IPS DF 6.9 (cell line): ENCODE results near the gene HACD2.
"Not testable (repeated sequence)": the region's sequence is repeated elsewhere in the genome, so short reads cannot be mapped to it uniquely, and the experiment has no call there.

Experiments used
- DNase-seq: peaks from one replicate; pipeline ENCODE4 v3.0.0-alpha.2; 2013; ENCODE audit warnings: low read depth, low spot score
- H3K27ac ChIP-seq: one replicate; pipeline ENCODE4 v1.5.1; 2013; ENCODE audit warnings: low read length, control low read depth
- H3K27me3 ChIP-seq: 2 replicates; pipeline ENCODE4 v1.6.1; 2013; ENCODE audit warnings: mild to moderate bottlenecking, low read length; ENCODE audit not compliant: control insufficient read depth, insufficient read depth
- H3K36me3 ChIP-seq: 2 replicates; pipeline ENCODE4 v1.6.1; 2013; ENCODE audit warnings: low read length; ENCODE audit not compliant: control insufficient read depth, insufficient read depth
- H3K4me1 ChIP-seq: 2 replicates; pipeline ENCODE4 v1.6.1; 2013; ENCODE audit warnings: low read length; ENCODE audit not compliant: control insufficient read depth, insufficient read depth
- H3K4me3 ChIP-seq: 2 replicates; pipeline ENCODE4 v1.5.1; 2013; ENCODE audit warnings: mild to moderate bottlenecking, low read length
- H3K9me3 ChIP-seq: 2 replicates; pipeline ENCODE4 v1.6.1; 2013; ENCODE audit warnings: low read length, inconsistent platforms; ENCODE audit not compliant: control insufficient read depth, insufficient read depth
- WGBS: extraction: QIAGEN DNeasy Blood & Tissue Kit; methylation state at CpG from one replicate; pipeline ENCODE4 v1.1.7; 2013; ENCODE audit warnings: mixed read lengths, missing lambda C conversion rate; ENCODE audit not compliant: insufficient read length, insufficient coverage; 5-methylcytosine and 5-hydroxymethylcytosine counted together

HACD2 gene

DNA sequence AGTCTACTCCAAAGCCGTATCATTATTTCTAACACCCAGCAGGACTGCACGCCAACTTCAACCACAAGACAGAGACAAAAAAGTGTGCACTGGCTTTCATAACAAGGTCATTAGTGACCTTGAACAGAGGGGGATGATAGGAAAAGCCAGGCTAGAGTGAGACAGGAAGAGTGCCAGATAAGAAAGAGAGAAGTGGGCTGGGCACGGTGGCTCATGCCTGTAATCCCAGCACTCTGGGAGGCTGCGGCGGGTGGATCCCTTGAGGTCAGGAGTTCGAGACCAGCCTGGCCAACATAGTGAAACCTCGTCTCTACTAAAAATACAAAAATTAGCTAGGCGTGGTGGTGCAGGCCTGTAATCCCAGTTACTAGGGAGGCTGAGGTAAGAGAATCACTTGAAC, 97.8 kb downstream of the HACD2 start:
- WGBS: no CpG with 5 or more reads among the region's 8 CpGs
- not testable (repeated sequence) for H3K36me3 ChIP-seq, H3K27ac ChIP-seq, DNase-seq, H3K4me3 ChIP-seq, H3K4me1 ChIP-seq, H3K9me3 ChIP-seq, H3K27me3 ChIP-seq

DNA sequence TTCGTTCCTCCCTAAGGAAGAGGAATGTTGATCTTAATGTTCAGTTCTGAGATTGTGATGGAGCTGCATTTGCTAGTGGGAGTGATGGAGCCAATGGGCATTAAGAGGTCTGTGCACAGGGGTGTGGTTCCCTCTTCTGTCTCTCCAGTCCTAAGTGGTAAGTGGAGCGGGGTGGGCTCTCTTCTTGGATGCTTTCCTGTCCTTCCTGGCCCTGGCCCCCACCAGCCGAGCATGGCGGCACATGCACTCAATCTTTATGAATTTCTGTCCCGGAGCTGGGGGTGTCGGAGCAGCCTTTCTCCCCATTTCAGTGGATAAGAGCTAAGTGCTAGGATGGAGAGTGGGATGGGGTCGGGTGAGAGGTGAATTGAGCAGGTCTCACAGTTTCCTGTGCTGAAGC, 98.4 kb downstream of the HACD2 start:
- Histone ChIP-seq H3K4me3 (no peak overlapping the region), H3K27ac (no peak overlapping the region), H3K9me3 (no peaks in the 10 kb centered on the region), H3K27me3 (no peaks in the 10 kb centered on the region), H3K36me3 (no peaks in the 10 kb centered on the region), H3K4me1 (no peaks in the 10 kb centered on the region)
- WGBS: no CpG with 5 or more reads among the region's 7 CpGs
- no peak for DNase-seq

DNA sequence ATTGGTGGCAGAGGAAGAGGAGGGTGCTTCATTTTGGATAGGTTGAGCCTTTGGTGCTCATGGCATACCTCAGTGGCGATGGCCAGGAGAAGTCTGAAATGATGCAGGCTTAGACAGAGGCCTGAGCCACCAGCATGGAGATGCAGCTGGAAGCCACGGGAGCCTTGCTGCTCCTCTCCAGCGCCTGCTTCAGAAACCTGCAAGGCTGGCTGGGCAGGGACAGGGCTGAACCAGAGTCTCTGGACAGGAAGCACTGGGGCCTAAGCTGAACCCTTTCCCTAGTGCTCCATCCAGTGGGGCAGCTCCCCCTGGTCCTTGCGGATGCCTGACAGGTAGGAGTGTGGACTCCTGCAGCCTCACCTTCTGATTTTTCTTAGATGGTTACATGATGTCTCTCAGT, 99.3 kb downstream of the HACD2 start:
- no peaks in the 10 kb centered on the region for H3K27me3 ChIP-seq
- no peaks in the 10 kb centered on the region for H3K36me3 ChIP-seq
- no peak overlapping the region for H3K27ac ChIP-seq
- no CpG with 5 or more reads among the region's 4 CpGs for WGBS
- no peaks in the 10 kb centered on the region for H3K9me3 ChIP-seq
- no peaks in the 10 kb centered on the region for H3K4me1 ChIP-seq
- DNase-seq: no peak
- H3K4me3 ChIP-seq: no peak overlapping the region

DNA sequence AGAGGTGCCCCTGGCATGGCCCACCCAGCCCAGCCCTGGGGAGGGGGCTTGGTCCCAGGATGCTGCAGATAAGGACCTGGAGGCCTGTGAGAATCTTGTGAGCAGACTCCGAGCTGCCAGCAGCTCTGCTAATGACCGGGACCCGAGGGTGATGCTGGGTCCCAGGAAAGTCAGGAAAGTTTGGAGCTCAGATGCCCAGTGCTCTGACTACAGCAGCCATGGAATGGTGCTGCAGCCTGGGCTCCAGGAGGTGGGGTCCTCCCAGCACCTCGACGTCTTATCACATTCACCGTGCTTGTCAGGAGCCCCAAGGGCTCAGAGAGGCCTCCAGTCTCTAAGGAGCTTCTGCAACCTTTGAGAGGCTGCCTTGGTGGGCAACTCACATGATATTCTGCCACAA, 101.7 kb downstream of the HACD2 start:
- H3K4me1 ChIP-seq: no peaks in the 10 kb centered on the region
- WGBS: no CpG with 5 or more reads among the region's 6 CpGs

DNA sequence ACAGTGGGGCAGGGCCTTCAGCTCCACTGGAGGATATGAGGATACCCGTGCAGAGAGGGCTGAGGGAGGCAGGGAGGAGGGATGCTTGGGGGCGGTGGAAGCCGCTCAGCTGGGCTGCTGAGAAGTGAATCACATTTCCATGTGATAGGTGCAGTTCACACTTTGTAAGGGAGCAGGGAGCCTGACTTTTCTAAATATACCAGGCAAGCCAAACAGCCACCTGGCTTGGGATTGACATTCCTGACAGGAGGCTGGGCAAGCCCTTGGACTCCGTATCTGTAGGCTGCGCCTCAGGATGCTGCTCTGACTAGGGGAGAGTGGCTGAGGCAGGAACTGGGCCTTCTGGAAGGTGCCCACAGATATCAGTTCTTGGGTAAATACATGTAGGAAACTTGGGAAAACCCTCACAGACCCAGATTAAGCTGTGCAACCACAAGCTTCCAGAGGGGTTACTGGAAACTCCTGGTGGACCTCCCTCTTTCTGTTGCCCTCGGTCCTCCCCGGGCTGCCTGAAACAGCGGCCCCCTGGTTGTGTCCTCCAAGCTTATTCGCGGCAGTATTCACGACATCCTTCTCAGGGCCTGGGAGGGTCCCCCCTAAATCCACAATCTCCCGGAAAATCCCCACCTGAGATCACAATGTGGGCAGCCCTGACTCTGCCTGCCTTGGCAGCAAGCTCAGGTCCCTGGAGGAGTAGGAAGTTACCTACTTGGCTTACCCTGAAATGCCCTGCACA, 103.0 kb downstream of the HACD2 start:
- no peak overlapping the region for H3K27ac ChIP-seq
- H3K36me3 ChIP-seq: no peaks in the 10 kb centered on the region
- H3K4me3 ChIP-seq: no peak overlapping the region
- no peaks in the 10 kb centered on the region for H3K9me3 ChIP-seq
- no CpG with 5 or more reads among the region's 12 CpGs for WGBS
- H3K4me1 ChIP-seq: no peaks in the 10 kb centered on the region
- DNase-seq: no peak
- H3K27me3 ChIP-seq: no peaks in the 10 kb centered on the region

More for the DNA sequence above, 101.7 kb downstream of the HACD2 start:
- H3K4me3 ChIP-seq: no peak overlapping the region
- H3K9me3 ChIP-seq: no peaks in the 10 kb centered on the region
- DNase-seq: no peak
- no peak overlapping the region for H3K27ac ChIP-seq
- H3K36me3 ChIP-seq: no peaks in the 10 kb centered on the region
- H3K27me3 ChIP-seq: no peaks in the 10 kb centered on the region

DNA sequence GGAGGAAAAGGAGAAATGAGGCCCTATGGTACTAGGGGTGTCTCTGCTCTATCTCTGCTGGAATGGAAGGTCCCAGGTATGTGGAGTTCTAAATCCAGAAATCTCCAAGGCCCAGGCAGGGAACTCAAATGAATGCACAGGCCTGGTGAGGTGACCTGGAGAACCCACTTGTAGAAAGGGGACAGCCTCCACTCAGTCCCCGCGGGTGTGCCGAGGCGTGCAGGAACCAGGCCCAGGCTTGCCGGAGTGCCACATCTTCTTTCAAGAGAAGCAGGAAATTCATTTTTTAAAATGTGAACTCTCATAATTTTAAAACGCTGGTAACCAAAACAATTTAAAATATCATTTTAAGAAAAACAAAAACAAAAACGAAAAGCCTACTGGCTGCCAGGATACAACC, 103.8 kb downstream of the HACD2 start:
- no CpG with 5 or more reads among the region's 7 CpGs for WGBS
- Histone ChIP-seq H3K27ac (no peak overlapping the region), H3K4me1 (no peaks in the 10 kb centered on the region), H3K36me3 (no peaks in the 10 kb centered on the region), H3K9me3 (no peaks in the 10 kb centered on the region), H3K27me3 (no peaks in the 10 kb centered on the region), H3K4me3 (no peak overlapping the region)
- DNase-seq: no peak

DNA sequence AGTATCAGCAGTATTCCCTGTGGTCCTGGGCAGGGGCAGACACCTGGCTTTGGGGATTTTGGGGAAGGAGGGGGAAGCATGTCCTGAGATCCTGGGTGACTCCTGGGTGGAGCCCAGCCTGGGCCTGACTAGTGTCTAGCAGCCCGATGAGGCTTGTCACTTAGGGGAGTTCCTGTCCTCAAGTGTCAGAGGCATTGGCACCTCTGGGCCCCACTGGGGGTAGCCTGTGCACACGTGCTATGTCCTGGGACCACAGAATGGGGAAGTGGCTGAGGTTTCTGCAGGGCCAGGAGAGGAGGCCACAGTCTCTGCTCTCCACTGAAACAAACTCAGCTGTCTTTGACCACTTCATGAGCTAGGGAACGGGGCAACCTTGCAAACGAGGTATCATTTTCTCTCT, 104.4 kb downstream of the HACD2 start:
- no peaks in the 10 kb centered on the region for H3K36me3 ChIP-seq
- no peak overlapping the region for H3K27ac ChIP-seq
- DNase-seq: no peak
- no peaks in the 10 kb centered on the region for H3K27me3 ChIP-seq
- H3K4me1 ChIP-seq: no peaks in the 10 kb centered on the region
- no peak overlapping the region for H3K4me3 ChIP-seq
- H3K9me3 ChIP-seq: no peaks in the 10 kb centered on the region
- no CpG with 5 or more reads among the region's 4 CpGs for WGBS

DNA sequence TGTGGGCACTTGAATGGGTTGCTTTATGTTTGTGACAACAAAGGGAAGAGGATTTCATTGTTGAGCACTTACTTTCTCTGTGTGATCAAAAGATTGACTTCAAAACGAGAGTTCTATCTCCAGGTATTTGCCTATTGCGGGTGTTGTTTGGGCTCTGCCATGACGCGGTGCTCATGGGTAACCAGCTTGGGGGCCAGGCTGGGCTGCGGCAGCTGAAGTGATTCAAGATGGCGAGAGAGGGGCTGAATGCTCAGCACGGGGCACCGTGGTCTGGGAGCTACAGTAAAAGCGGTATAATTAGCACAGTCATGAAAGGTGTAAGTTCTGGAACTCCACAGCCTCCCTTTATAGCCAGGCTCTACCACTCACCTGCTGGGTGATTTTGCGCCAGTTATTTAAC, 105.0 kb downstream of the HACD2 start:
- Histone ChIP-seq H3K27ac (no peak overlapping the region), H3K27me3 (no peaks in the 10 kb centered on the region), H3K4me3 (no peak overlapping the region), H3K36me3 (no peaks in the 10 kb centered on the region), H3K4me1 (no peaks in the 10 kb centered on the region), H3K9me3 (no peaks in the 10 kb centered on the region)
- DNase-seq: no peak
- no CpG with 5 or more reads among the region's 10 CpGs for whole genome bisulfite sequencing

DNA sequence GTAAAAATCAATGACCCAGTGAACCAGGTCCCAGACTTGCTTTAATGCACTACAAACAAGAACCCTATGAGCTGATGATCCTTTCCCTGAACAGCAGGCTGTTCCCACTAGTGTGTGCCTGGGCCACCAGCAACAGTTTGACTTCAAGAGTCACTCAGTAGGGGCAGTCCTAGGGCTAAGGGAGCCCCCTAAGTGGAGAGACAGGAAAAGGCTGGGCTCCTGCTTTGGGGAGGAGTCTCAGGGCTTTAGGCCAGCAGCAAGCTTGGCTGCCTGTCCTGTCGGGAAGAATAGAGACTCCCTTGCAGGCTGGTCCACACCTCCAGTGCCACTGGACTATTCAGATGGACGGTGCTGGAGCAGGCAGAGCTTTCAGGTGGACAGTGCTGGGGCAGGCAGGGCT, 106.5 kb downstream of the HACD2 start:
- no peak overlapping the region for H3K27ac ChIP-seq
- H3K27me3 ChIP-seq: no peaks in the 10 kb centered on the region
- H3K4me3 ChIP-seq: no peak overlapping the region
- no peaks in the 10 kb centered on the region for H3K36me3 ChIP-seq
- no CpG with 5 or more reads among the region's 2 CpGs for whole genome bisulfite sequencing
- H3K4me1 ChIP-seq: no peaks in the 10 kb centered on the region
- H3K9me3 ChIP-seq: no peaks in the 10 kb centered on the region
- DNase-seq: no peak

DNA sequence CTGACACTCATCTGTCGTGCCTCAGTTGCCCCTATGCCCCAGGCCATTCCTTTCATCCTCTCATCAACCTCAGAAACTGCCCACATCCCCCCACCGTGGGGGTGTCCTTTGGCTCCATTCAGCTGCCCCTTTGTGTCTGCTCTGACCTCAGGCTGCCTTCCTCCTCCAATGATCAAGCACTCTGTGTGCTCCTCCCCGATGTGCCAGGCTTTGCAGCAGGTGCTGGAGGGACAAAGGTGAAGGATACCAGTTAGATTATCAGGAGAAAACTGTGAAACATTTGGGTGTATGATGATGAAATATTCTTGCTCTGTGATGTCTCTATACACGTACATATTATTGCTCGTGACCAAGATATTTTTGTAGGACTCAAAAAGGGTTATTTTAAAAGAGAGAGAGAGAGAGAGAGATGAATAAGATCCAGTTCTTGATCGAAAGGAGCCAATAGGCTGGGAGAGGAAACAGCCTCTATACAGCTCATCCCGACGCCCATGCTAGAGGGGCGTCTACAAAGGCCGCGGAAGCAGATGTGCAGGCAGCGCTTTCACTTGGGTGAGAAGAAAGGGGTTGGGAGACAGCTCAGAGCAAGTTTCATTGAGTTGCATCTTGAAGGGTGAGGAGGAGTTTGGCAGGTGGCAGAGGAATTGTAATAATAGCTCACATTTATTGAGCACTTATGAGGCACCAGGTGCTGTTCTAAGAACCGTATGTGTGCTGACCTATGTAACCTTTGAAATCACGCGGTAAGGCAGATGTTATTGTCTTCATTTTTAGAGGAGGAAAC, 107.7 kb downstream of the HACD2 start:
- Histone ChIP-seq H3K4me1 (no peaks in the 10 kb centered on the region), H3K9me3 (no peaks in the 10 kb centered on the region), H3K4me3 (no peak overlapping the region), H3K27ac (no peak overlapping the region), H3K36me3 (no peaks in the 10 kb centered on the region), H3K27me3 (no peaks in the 10 kb centered on the region)
- DNase-seq: no peak
- no CpG with 5 or more reads among the region's 15 CpGs for WGBS

DNA sequence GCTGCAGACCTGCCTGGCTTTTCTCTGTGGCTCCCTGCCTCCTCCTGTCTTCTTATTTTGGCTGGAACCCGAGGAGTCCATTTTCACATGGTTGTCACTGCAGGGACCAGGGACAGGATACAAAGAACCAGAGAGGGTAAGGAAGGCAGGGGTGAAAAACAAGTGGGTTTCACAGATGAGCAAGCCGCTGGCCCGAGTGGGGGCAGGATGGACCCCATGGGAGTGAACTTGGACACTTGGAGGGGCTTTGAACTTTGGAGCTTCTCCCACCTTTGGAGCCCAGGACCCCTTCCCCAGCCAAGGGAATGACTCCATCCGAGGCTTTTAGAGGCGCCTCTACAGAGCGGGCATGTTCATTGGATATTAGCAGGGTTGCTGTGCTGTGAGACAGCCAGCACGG, 109.1 kb downstream of the HACD2 start:
- H3K9me3 ChIP-seq: no peaks in the 10 kb centered on the region
- no peaks in the 10 kb centered on the region for H3K36me3 ChIP-seq
- no peak overlapping the region for H3K27ac ChIP-seq
- no peak overlapping the region for H3K4me3 ChIP-seq
- no CpG with 5 or more reads among the region's 7 CpGs for WGBS
- H3K27me3 ChIP-seq: no peaks in the 10 kb centered on the region
- no peak for DNase-seq
- H3K4me1 ChIP-seq: no peaks in the 10 kb centered on the region
